ENCODE measurements around the gene QSOX1. TPM values are rescaled to one million over a fixed set of nuclear protein-coding genes. Genes with fewer than 3 reads are reported as not detected.

QSOX1 gene
- total and polyA plus RNA-seq, 8 donors: 38.5 to 323 (median 111) TPM

GRCh38 chr1:180193141-180194047 lies 38.7 kb downstream of the QSOX1 start:
- intact Hi-C loops (cut with DNase I; ENCODE audit: low total_unique reads): no loop called here
- H3K27me3 ChIP-seq: no peaks in the 10 kb centered on the region
- peaks cover 64 to 100% (median 100%) of the 10 kb centered on the region in 4 donors for H3K36me3 ChIP-seq
- H3K27ac ChIP-seq: no peak overlapping the region
- no peak for DNase-seq
- 62 to 81% (median 74%) methylated on average over 18 of the region's 18 CpGs for WGBS, 5 donors
- H3K9me3 ChIP-seq: no peaks in the 10 kb centered on the region
- peaks cover 0 to 22% (median 17%) of the 10 kb centered on the region in 4 donors for H3K4me1 ChIP-seq
- H3K4me3 ChIP-seq: no peak overlapping the region
- TF ChIP-seq POLR2A (IDR thresholded peaks at IDR 0.05): no peak
- no peak for TF ChIP-seq POLR2AphosphoS5 (IDR thresholded peaks at IDR 0.05)
- no peak for TF ChIP-seq EP300 (IDR thresholded peaks at IDR 0.05)
- no peak for TF ChIP-seq CTCF (IDR thresholded peaks at IDR 0.05)

- Histone ChIP-seq H3K4me1 (peaks cover 0 to 22% (median 17%) of the 10 kb centered on the region in 4 donors), H3K4me3 (no peak overlapping the region), H3K27ac (no peak overlapping the region), H3K36me3 (peaks cover 57 to 100% (median 99%) of the 10 kb centered on the region in 4 donors), H3K9me3 (no peaks in the 10 kb centered on the region), H3K27me3 (no peaks in the 10 kb centered on the region)
- 89 to 99% (median 92%) methylated on average over 12 to 14 of the region's 14 CpGs for WGBS, 5 donors
- no peak for TF ChIP-seq POLR2AphosphoS5 (IDR thresholded peaks at IDR 0.05)
- TF ChIP-seq POLR2A (IDR thresholded peaks at IDR 0.05): no peak
- no peak for TF ChIP-seq EP300 (IDR thresholded peaks at IDR 0.05)
- intact Hi-C loops (cut with DNase I; ENCODE audit: low total_unique reads): no loop called here
- no peak for DNase-seq
Observed at GRCh38 chr1:180194048-180194425, 39.4 kb downstream of the QSOX1 start.

GRCh38 chr1:180194546-180195207 lies 40.0 kb downstream of the QSOX1 start:
- Histone ChIP-seq H3K27ac (no peak overlapping the region), H3K9me3 (no peaks in the 10 kb centered on the region), H3K36me3 (peaks cover 51 to 100% (median 98%) of the 10 kb centered on the region in 4 donors), H3K27me3 (no peaks in the 10 kb centered on the region), H3K4me3 (no peak overlapping the region), H3K4me1 (peaks cover 0 to 22% (median 17%) of the 10 kb centered on the region in 4 donors)
- intact Hi-C loops (cut with DNase I; ENCODE audit: low total_unique reads): no loop called here
- TF ChIP-seq POLR2A (IDR thresholded peaks at IDR 0.05) (no peak), CTCF (IDR thresholded peaks at IDR 0.05) (no peak), EP300 (IDR thresholded peaks at IDR 0.05) (no peak), POLR2AphosphoS5 (IDR thresholded peaks at IDR 0.05) (no peak)
- WGBS, 5 donors: 67 to 78% (median 73%) methylated on average over 18 to 19 of the region's 19 CpGs
- no peak for DNase-seq

GRCh38 chr1:180195401-180195800 lies 40.7 kb downstream of the QSOX1 start:
- no peak for TF ChIP-seq CTCF (IDR thresholded peaks at IDR 0.05)
- no peak for TF ChIP-seq POLR2AphosphoS5 (IDR thresholded peaks at IDR 0.05)
- no peak for TF ChIP-seq POLR2A (IDR thresholded peaks at IDR 0.05)
- TF ChIP-seq EP300 (IDR thresholded peaks at IDR 0.05): no peak
- intact Hi-C loops (cut with DNase I; ENCODE audit: low total_unique reads): no loop called here
- Histone ChIP-seq H3K4me3 (no peak overlapping the region), H3K9me3 (no peaks in the 10 kb centered on the region), H3K27ac (no peak overlapping the region), H3K27me3 (no peaks in the 10 kb centered on the region), H3K36me3 (peaks cover 44 to 99% (median 94%) of the 10 kb centered on the region in 4 donors), H3K4me1 (peaks cover 0 to 22% (median 17%) of the 10 kb centered on the region in 4 donors)
- DNase-seq: no peak
- WGBS, 5 donors: 93 to 98% (median 95%) methylated on average over 3 of the region's 3 CpGs

All from stomach (tissue), 9 donors.